H9 (cell line): ENCODE measurements around the gene PADI6. TPM values are rescaled to one million over a fixed set of nuclear protein-coding genes. Genes with fewer than 3 reads are reported as not detected.

Source experiments
- DNase-seq: peaks from one replicate; pipeline ENCODE4 v3.0.0-alpha.2; 2017
- H2AFZ ChIP-seq: one replicate; pipeline ENCODE4 v1.6.1; 2013; ENCODE audit warnings: mild to moderate bottlenecking, low read length, control low read depth, moderate library complexity
- H2AK5ac ChIP-seq: 2 replicates; pipeline ENCODE4 v1.6.1; 2013; ENCODE audit warnings: low read length, control low read depth, mixed read lengths; ENCODE audit not compliant: insufficient read length
- H2BK120ac ChIP-seq: one replicate; pipeline ENCODE4 v1.6.1; 2013; ENCODE audit warnings: low read depth, mild to moderate bottlenecking, low read length, control low read depth, inconsistent platforms; ENCODE audit not compliant: poor library complexity, severe bottlenecking
- H2BK12ac ChIP-seq: 2 replicates; pipeline ENCODE4 v1.6.1; 2013; ENCODE audit warnings: low read length, control low read depth, mixed read lengths, low read depth; ENCODE audit not compliant: insufficient read length
- H2BK15ac ChIP-seq: 2 replicates; pipeline ENCODE4 v1.6.1; 2013; ENCODE audit warnings: low read depth, low read length, control low read depth
- H2BK20ac ChIP-seq: one replicate; pipeline ENCODE4 v1.6.1; 2013; ENCODE audit warnings: low read depth, mild to moderate bottlenecking, low read length, control low read depth, inconsistent platforms; ENCODE audit not compliant: poor library complexity, severe bottlenecking
- H2BK5ac ChIP-seq: 2 replicates; pipeline ENCODE4 v1.6.1; 2013; ENCODE audit warnings: low read length, control low read depth, mixed read lengths; ENCODE audit not compliant: insufficient read length
- H3K14ac ChIP-seq: 2 replicates; pipeline ENCODE4 v1.6.1; 2013; ENCODE audit warnings: low read length, control low read depth; ENCODE audit not compliant: insufficient read depth
- H3K18ac ChIP-seq: 2 replicates; pipeline ENCODE4 v1.6.1; 2013; ENCODE audit warnings: low read depth, mild to moderate bottlenecking, mixed read lengths, low read length, control low read depth; ENCODE audit not compliant: insufficient read length
- H3K23ac ChIP-seq: 2 replicates; pipeline ENCODE4 v1.6.1; 2013; ENCODE audit warnings: low read length, control low read depth, mixed read lengths, low read depth; ENCODE audit not compliant: insufficient read length
- H3K23me2 ChIP-seq: 2 replicates; pipeline ENCODE4 v1.6.1; 2013; ENCODE audit warnings: low read depth, mild to moderate bottlenecking, mixed read lengths, low read length, control low read depth; ENCODE audit not compliant: insufficient read length, poor library complexity, severe bottlenecking
- H3K27ac ChIP-seq: 2 replicates; pipeline ENCODE4 v1.5.1; 2013; ENCODE audit warnings: low read length, control low read depth, mixed read lengths, low read depth; ENCODE audit not compliant: insufficient read length
- H3K27me3 ChIP-seq: 2 replicates; pipeline ENCODE4 v1.6.1; 2013; ENCODE audit warnings: low read length, control low read depth, inconsistent platforms; ENCODE audit not compliant: insufficient read depth
- H3K4ac ChIP-seq: 2 replicates; pipeline ENCODE4 v1.6.1; 2013; ENCODE audit warnings: low read depth, mild to moderate bottlenecking, control low read depth, inconsistent platforms, low read length, moderate library complexity
- H3K4me1 ChIP-seq: 2 replicates; pipeline ENCODE4 v1.6.1; 2013; ENCODE audit warnings: low read length, control low read depth, inconsistent platforms; ENCODE audit not compliant: insufficient read depth
- H3K4me2 ChIP-seq: 2 replicates; pipeline ENCODE4 v1.6.1; 2013; ENCODE audit warnings: low read length, control low read depth, mixed read lengths; ENCODE audit not compliant: insufficient read length, insufficient read depth
- H3K56ac ChIP-seq: 2 replicates; pipeline ENCODE4 v1.6.1; 2013; ENCODE audit warnings: low read depth, mild to moderate bottlenecking, mixed read lengths, low read length, control low read depth; ENCODE audit not compliant: insufficient read length
- H3K79me1 ChIP-seq: 2 replicates; pipeline ENCODE4 v1.6.1; 2013; ENCODE audit warnings: low read depth, mild to moderate bottlenecking, moderate library complexity, low read length, control low read depth, inconsistent platforms; ENCODE audit not compliant: insufficient read depth, poor library complexity, severe bottlenecking
- H3K79me2 ChIP-seq: 2 replicates; pipeline ENCODE4 v1.6.1; 2013; ENCODE audit warnings: low read length, control low read depth, inconsistent platforms; ENCODE audit not compliant: insufficient read depth
- H3K9ac ChIP-seq: 2 replicates; pipeline ENCODE4 v1.6.1; 2013; ENCODE audit warnings: low read length, control low read depth, mixed read lengths; ENCODE audit not compliant: insufficient read length; ENCODE audit errors: extremely low read depth
- H3K9me3 ChIP-seq: one replicate; pipeline ENCODE4 v1.6.1; 2013; ENCODE audit warnings: low read depth, low read length, inconsistent platforms; ENCODE audit not compliant: control insufficient read depth
- H3T11ph ChIP-seq: one replicate; pipeline ENCODE4 v1.6.1; 2013; ENCODE audit warnings: mild to moderate bottlenecking, low read length, control low read depth, inconsistent platforms
- H4K20me1 ChIP-seq: one replicate; pipeline ENCODE4 v1.6.1; 2013; ENCODE audit not compliant: control insufficient read depth, insufficient read length, insufficient read depth
- H4K5ac ChIP-seq: 2 replicates; pipeline ENCODE4 v1.6.1; 2013; ENCODE audit warnings: low read depth, mild to moderate bottlenecking, mixed read lengths, low read length, control low read depth; ENCODE audit not compliant: insufficient read length
- H4K8ac ChIP-seq: replicated peaks from 2 replicates; pipeline ENCODE4 v1.6.1; 2013; ENCODE audit warnings: low read length, control low read depth, mixed read lengths, low read depth; ENCODE audit not compliant: insufficient read length
- H4K91ac ChIP-seq: 2 replicates; pipeline ENCODE4 v1.6.1; 2013; ENCODE audit warnings: low read depth, mild to moderate bottlenecking, moderate library complexity, mixed read lengths, low read length, control low read depth; ENCODE audit not compliant: insufficient read length
- H3K27ac Mint-ChIP-seq, 3 experiments: 2 replicates in 2 of 3; 3 replicates in 1 of 3; pipeline ENCODE4 v1.8.0; 2020 to 2021; ENCODE audit warnings: mixed read lengths in 3 of 3, mild to moderate bottlenecking in 1 of 3, moderate library complexity in 1 of 3
- H3K27me3 Mint-ChIP-seq: 2 replicates; pipeline ENCODE4 v1.8.0; 2021; ENCODE audit warnings: low read depth, mild to moderate bottlenecking, moderate library complexity, mixed read lengths
- H3K36me3 Mint-ChIP-seq, 3 experiments: 2 replicates in 2 of 3; 3 replicates in 1 of 3; pipeline ENCODE4 v1.8.0; 2020 to 2021; ENCODE audit warnings: low read depth in 3 of 3, mixed read lengths in 3 of 3; ENCODE audit not compliant: insufficient read depth in 1 of 3
- H3K4me1 Mint-ChIP-seq, 2 experiments: 2 replicates each; pipeline ENCODE4 v1.8.0; 2020; ENCODE audit warnings: mixed read lengths in 2 of 2
- H3K4me3 Mint-ChIP-seq, 2 experiments: 2 replicates in 1 of 2; 3 replicates in 1 of 2; pipeline ENCODE4 v1.8.0; 2020 to 2021; ENCODE audit warnings: mild to moderate bottlenecking in 2 of 2, mixed read lengths in 2 of 2, moderate library complexity in 1 of 2
- H3K9me3 Mint-ChIP-seq, 2 experiments: 2 replicates in 1 of 2; 3 replicates in 1 of 2; pipeline ENCODE4 v1.8.0; 2020; ENCODE audit warnings: mild to moderate bottlenecking in 2 of 2, mixed read lengths in 2 of 2, moderate library complexity in 1 of 2
- CTCF ChIP-seq: fragments of 200-600 bp; sonication (generic); conservative IDR thresholded peaks from 3 replicates; pipeline ENCODE4 v1.8.0; 2021; ENCODE audit warnings: antibody characterized with exemption, mild to moderate bottlenecking
- WGBS: extraction: QIAGEN DNeasy Blood & Tissue Kit; methylation state at CpG from one replicate; pipeline ENCODE4 v1.1.7; 2013; ENCODE audit warnings: missing lambda C conversion rate, low lambda C conversion rate, mixed read lengths; ENCODE audit not compliant: insufficient read length; ENCODE audit errors: extremely low coverage; 5-methylcytosine and 5-hydroxymethylcytosine counted together
- total RNA-seq: library from RNA; stranded (reverse); gene quantifications from 2 replicates; pipeline ENCODE4 v1.2.1, GENCODE V29; 2021

The PADI6 gene
- total RNA-seq, 1 experiment from 2014 or later, result not detected

DNA sequence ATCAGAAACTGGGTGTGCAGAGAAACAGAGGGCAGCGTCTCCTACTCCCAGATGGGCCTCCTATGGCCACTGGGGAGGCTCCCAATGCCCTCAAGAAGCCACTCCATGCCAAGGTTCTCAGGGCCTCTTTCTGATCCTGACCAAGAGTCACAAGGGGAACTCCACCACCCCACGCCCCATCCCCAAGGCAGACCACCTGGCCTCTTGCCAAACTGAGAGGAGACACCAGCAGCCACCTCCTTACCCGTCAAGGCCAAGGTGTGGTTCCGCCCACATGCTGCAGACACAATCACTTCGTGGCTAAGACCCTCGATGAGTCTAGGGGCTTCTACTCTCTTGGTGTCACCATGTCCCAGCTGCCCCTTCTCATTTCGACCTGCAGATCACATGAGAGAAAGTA, 50.5 kb downstream of the PADI6 start:
- Histone ChIP-seq H3K79me2 (peaks cover 22% of the 10 kb centered on the region; the same call in 1 of the 2 replicates), H2AFZ (no peak overlapping the region), H3T11ph (no peak overlapping the region), H3K4me1 (no peaks in the 10 kb centered on the region), H3K14ac (no peak overlapping the region), H4K8ac (no peak overlapping the region), H2BK5ac (no peak overlapping the region), H3K79me1 (peaks cover 13% of the 10 kb centered on the region), H3K23ac (no peak overlapping the region), H3K4ac (no peak overlapping the region), H2BK15ac (no peak overlapping the region), H2BK120ac (no peak overlapping the region), H3K56ac (no peak overlapping the region), H2AK5ac (no peak overlapping the region), H4K91ac (no peak overlapping the region), H2BK20ac (no peak overlapping the region), H3K23me2 (no peaks in the 10 kb centered on the region), H3K4me2 (no peak overlapping the region), H2BK12ac (no peak overlapping the region), H3K9me3 (no peaks in the 10 kb centered on the region), H3K18ac (no peak overlapping the region), H4K20me1 (peaks cover 3% of the 10 kb centered on the region), H3K9ac (no peak overlapping the region), H4K5ac (no peak overlapping the region), H3K27ac (no peak overlapping the region), H3K27me3 (no peaks in the 10 kb centered on the region)
- no peaks in the 10 kb centered on the region for H3K27me3 Mint-ChIP-seq
- no peak overlapping the region for H3K4me3 Mint-ChIP-seq
- no CpG with 5 or more reads among the region's 7 CpGs for WGBS
- peaks cover 8 to 17% of the 10 kb centered on the region in 2 experiments for H3K4me1 Mint-ChIP-seq
- no peak for DNase-seq
- no peaks in the 10 kb centered on the region for H3K9me3 Mint-ChIP-seq
- peaks cover 72 to 100% (median 98%) of the 10 kb centered on the region in 3 experiments for H3K36me3 Mint-ChIP-seq
- peak overlapping the region; percentile 68 to 88 (median 87); a peak in 6 of 7 replicates for H3K27ac Mint-ChIP-seq
- no peak for TF ChIP-seq CTCF
